HG03159 (cell line): Measurements from ENCODE around the gene CDH4.
"Not testable (repeated sequence)": the region's sequence is repeated elsewhere in the genome, so short reads cannot be mapped to it uniquely, and the experiment has no call there.

ENCODE experiments used
- ATAC-seq: cut with Tn5 transposase; IDR thresholded peaks from one replicate; pipeline ENCODE4 v1.9.1; 2021; ENCODE audit warnings: mild to moderate bottlenecking, moderate library complexity; ENCODE audit not compliant: unreplicated experiment

Gene CDH4

GRCh38 chr20:61956396-61957342, 704.6 kb downstream of the CDH4 start:
- no peak for ATAC-seq

DNA sequence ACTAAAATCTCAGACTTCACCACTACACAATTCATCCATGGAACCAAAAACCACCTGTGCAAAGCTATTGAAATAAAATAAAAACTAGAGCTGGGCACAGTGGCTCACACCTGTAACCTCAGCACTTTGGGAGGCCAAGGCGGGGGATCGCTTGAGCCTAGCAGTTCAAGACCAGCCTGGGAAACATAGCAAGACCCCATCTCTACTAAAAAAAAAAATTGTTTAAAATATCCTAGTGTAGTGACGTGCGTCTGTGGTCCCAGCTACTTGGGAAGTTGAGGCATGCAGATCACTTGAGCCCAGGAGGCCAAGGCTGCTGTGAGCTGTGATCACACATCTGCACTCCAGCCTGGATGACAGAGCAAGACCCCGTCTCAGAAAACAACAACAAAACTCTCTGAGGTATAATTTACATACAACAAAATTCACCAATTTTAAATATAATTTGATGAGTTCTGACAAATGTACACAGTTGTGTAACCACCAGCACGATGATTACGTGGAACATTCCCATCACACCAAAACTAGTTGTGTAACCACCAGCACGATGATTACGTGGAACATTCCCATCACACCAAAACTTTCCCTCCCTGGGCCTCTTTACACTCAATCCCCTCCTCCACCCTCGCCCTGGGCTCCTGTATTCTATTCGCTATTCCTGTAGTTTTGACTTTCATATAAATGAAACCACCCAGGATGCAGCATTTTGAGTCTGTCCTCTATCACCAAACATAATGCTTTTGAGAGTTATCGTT, 706.1 kb downstream of the CDH4 start:
- ATAC-seq = no peak

- ATAC-seq = no peak
Observed at GRCh38 chr20:61958773-61959700, 707.0 kb downstream of the CDH4 start.

DNA sequence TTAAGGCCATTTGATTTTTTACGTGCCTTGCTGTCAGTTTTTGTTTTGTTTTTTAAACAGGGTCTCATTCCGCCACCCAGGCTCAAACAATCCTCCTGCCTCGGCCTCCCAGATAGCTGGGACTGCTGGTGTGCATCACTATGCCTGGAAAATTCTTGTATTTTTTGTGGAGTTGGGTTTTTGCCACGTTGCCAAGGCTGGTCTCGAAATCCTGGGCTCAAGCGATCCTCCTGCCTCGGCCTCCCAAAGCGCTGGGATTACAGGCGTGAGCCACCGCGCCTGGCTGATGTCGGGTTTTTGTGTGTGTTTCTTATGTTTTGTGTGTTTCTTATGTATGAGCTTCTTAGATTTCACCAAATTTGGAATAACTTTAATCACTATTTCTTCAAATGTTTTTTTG, 708.8 kb downstream of the CDH4 start:
- no peak for ATAC-seq

- ATAC-seq = no peak
Observed at GRCh38 chr20:61963149-61963548, 711.1 kb downstream of the CDH4 start.

DNA sequence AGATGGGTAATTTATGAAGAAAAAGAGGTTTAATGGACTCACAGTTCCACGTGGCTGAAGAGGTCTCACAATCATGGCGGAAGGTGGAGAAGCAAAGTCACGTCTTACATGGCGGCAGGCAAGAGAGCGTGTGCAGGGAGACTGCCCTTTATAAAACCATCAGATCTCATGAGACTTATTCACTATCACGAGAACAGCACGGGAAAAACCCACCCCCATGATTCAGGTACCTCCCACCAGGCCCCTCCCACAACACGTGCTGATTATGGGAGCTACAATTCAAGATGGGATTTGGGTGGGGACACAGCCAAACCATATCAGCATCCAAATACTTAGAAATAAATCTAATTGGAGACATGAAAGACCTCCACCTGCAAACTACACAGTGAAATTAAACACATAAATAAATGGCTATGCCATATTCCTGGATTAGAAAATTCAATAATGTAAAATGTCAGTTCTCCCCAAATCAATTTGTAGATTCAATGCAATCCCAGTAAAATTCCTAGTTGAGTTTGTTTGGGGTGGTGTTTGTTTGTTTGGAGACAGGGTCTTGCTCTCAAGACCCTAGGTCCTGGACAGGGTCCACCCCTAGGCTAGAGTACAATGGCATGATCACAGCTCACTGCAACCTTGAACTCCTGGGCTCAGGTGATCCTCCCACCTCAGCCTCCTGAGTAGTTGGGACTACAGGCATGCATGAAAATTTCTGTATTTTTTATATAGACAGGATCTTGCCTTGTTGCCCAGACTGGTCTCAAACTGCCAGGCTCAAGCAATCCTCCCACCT, 712.0 kb downstream of the CDH4 start:
- ATAC-seq = no peak

DNA sequence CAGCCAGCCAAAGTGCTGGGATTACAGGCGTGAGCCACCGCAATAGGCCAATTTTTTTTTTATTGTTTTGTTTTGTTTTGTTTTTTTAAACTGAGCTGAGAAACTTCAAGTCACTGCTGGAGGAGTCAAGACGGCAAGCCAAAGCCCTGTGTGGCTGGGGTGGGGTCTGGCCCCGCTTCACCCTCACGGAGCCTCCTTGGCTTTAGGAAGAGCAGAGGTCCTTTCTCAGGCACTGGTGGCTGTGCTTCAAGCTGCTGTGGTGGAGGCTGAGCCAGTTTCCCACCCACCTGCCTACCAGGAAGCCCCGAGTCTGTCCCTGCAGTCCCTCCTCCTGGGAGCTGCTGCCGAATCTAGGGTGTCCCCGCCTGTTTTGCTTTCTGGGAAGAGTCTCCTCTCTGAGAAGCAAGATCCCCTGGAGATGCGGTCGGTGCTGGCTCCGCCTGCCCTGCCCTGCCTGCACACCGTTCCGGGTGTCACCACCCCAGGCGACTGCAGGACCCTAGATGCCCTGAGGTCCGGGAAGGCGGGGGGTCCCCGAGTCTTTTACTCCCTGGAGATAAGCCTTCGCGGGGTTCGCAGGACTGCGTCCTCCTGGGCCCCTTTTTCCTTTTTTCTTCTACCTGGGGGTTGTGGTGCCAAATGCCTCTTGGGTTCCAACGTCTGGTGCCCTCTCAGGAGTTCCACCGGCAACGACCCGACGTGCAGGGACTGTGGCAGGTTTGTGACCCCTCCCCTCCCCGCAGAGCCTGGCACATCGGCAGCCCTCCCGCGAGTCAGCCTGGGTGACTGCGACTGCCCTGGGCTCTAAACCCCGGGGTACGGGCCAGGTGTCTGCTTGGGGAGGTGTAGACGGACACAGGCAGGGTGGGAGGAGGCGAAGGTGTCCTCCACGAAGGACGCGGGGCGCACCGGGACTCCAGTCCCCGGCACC, 712.9 kb downstream of the CDH4 start:
- no peak for ATAC-seq

- no peak for ATAC-seq
Observed at GRCh38 chr20:61965606-61966491, 713.8 kb downstream of the CDH4 start.

DNA sequence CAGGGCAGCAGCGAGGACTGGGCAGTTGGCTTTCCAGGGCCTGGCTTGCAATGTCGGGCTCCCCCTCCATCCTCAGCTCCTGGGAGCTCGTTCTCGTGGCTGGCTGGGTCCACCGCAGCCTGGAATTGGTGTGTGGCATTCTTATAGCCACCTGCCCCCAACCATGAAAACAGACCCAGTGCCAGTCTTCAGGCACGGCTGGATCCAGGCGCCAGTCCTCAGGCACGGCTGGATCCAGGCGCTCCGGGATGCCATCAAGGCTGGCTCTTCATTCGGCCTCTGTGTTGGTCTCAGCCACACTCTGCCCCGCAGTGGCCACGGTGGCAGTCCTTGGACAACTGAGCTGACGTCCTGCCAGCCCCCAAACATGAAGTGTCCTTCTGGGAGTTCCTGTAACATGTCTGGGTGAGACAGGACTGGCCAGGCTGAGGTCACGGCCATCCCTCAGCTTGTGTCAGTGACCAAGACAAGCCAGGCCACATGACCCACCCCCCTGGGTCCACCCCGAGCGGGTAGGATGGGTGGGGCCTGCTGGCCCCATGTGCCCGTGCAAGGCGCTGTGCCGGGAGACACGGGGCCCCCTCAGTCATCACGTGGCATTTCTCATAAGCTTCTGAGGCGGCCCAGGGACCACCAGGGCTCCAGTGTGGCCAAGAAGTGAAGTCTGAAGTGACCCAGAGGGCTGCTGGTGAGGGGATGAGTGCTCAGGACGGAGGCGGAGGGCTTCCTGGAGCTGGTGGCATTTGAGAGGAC, 714.6 kb downstream of the CDH4 start:
- ATAC-seq = no peak

DNA sequence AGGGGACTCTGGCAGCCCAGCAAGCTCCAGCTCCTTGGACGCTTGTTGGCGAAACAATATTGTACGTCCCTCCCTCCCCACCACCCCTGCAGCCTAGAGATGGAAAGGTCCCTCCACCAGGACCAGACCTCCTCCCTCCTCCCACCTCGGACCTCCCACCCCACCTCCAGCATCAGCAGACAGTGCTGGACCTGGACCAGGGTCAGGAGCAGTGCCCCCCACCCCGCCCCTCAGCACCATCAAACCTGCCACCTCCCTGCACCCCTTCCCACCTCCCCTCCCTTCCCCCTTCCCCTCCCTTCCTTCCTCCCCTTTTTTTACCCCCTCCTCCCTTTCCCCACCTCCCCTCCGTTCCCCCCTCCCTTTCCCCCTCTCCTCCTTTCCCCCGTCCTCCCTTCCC, 715.2 kb downstream of the CDH4 start:
- ATAC-seq = no peak

GRCh38 chr20:61968036-61968810, 716.2 kb downstream of the CDH4 start:
- no peak for ATAC-seq

- no peak for ATAC-seq
Observed at GRCh38 chr20:61968932-61969331, 716.9 kb downstream of the CDH4 start.

- no peak for ATAC-seq
Observed at GRCh38 chr20:61969806-61970205, 717.7 kb downstream of the CDH4 start.

DNA sequence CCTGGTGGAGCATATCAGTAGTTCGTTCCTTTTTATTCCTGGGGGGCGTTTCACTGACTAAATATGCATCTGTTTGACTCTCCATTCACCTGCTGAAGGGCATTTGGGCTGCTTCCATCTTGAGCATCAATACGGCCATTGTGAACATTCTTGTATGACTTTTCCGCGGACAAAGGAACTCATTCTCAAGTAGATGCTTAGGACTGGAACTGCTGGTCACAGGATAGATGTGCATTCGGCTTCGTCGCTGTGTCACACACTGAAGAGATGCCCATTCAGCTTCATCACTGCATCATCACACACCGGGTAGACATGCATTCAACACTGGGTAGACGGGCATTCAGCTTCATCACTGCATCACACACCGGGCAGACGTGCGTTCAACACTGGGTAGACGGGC, 718.3 kb downstream of the CDH4 start:
- ATAC-seq = no peak

- not testable (repeated sequence) for ATAC-seq
Observed at GRCh38 chr20:61971595-61971994, 719.5 kb downstream of the CDH4 start.

DNA sequence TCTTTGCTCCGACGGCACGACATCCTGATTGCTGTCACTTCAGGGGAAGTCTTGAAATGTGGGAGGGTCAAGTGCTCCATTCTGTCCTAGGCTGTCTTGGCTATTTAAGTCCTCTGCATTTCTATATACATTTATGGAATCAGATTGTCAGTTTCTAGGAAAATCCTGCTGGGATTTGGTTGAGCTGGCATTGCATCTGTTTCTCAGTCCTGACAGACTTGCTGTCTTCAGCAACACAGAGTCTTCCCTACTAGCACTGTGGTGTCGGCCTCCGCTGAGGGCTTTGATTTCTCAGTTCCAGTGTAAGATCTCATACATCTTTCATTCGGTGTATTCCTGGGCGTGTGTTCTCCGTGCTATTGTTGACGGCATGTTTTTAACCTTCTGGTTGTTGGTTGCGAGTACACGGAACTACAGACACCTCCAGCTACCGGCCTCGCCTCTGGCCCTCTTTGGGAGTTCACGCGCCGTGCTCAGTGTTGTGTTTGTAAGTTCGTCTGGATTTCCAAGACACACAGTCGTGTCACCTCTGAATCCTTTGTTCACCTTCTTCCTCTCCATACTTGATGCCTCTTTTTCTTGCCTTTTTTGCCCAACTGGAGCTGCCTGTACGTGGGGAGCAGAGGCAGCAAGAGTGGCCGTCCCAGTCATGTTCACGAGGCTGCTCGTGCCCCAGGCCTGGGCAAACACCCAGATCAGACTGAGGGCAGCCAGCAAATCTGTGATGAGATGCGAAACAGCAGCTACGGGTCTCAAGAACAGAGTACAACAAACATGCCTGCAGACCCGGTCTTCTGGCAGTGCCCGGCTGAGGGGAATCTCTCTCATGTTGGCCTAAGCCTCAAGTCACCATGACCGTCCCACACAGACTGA, 720.8 kb downstream of the CDH4 start:
- no peak for ATAC-seq
